Neural cell (in vitro differentiated cells): Measurements from ENCODE around the gene MRPL24. TPM values are rescaled to one million over a fixed set of nuclear protein-coding genes. Genes with fewer than 3 reads are reported as not detected.

Experiments
- H2AFZ ChIP-seq: fragments of 200-600, 300-800 bp; sonication (generic), shearing (Covaris generic); 2 replicates; pipeline ENCODE4 v1.6.0; 2014; ENCODE audit warnings: low read depth, mild to moderate bottlenecking, antibody characterized with exemption, low read length, moderate library complexity
- H3F3A ChIP-seq: fragments of 200-600 bp; shearing (Covaris generic); 2 replicates; pipeline ENCODE4 v1.6.1; 2016; ENCODE audit warnings: mild to moderate bottlenecking, moderate library complexity, mixed read lengths, antibody characterized with exemption, low read length; ENCODE audit not compliant: insufficient read depth, poor library complexity, severe bottlenecking
- H3K27ac ChIP-seq: fragments of 200-600, 300-800 bp; sonication (generic), shearing (Covaris generic); 2 replicates; pipeline ENCODE4 v1.5.1; 2014; ENCODE audit warnings: mild to moderate bottlenecking, low read length, moderate library complexity
- H3K27me3 ChIP-seq: fragments of 300-800, 200-600 bp; sonication (generic), shearing (Covaris generic); 2 replicates; pipeline ENCODE4 v1.6.0; 2014; ENCODE audit warnings: mild to moderate bottlenecking, low read depth, low read length, moderate library complexity; ENCODE audit not compliant: insufficient read depth
- H3K36me3 ChIP-seq: fragments of 300-800, 200-600 bp; sonication (generic), shearing (Covaris generic); 2 replicates; pipeline ENCODE4 v1.5.1; 2014; ENCODE audit warnings: mild to moderate bottlenecking, antibody characterized with exemption, low read length, moderate library complexity; ENCODE audit not compliant: insufficient read depth
- H3K4me2 ChIP-seq: fragments of 300-800, 200-600 bp; sonication (generic), shearing (Covaris generic); 2 replicates; pipeline ENCODE4 v1.6.0; 2014; ENCODE audit warnings: mild to moderate bottlenecking, low read length
- H3K4me3 ChIP-seq: fragments of 300-800, 200-600 bp; sonication (generic), shearing (Covaris generic); 2 replicates; pipeline ENCODE4 v1.5.1; 2014; ENCODE audit warnings: mild to moderate bottlenecking, low read length, moderate library complexity
- H3K79me2 ChIP-seq: fragments of 200-600 bp; shearing (Covaris generic); replicated peaks from 2 replicates; pipeline ENCODE4 v1.6.0; 2014; ENCODE audit warnings: mild to moderate bottlenecking, low read length, moderate library complexity; ENCODE audit not compliant: insufficient read depth
- H3K9ac ChIP-seq: fragments of 300-800, 200-600 bp; sonication (generic), shearing (Covaris generic); 2 replicates; pipeline ENCODE4 v1.6.1; 2016; ENCODE audit warnings: mild to moderate bottlenecking, low read length, mixed read lengths
- H3K9me2 ChIP-seq: fragments of 200-600 bp; shearing (Covaris generic); 2 replicates; pipeline ENCODE4 v1.6.1; 2016; ENCODE audit warnings: mild to moderate bottlenecking, low read length, mixed read lengths; ENCODE audit not compliant: insufficient read depth
- H3K9me3 ChIP-seq: fragments of 200-600, 300-800 bp; sonication (generic), shearing (Covaris generic); 2 replicates; pipeline ENCODE4 v1.6.1; 2016; ENCODE audit warnings: mild to moderate bottlenecking, mixed run types, low read length, moderate library complexity, mixed read lengths
- H4K20me1 ChIP-seq: fragments of 200-600 bp; shearing (Covaris generic); 2 replicates; pipeline ENCODE4 v1.6.1; 2016; ENCODE audit warnings: mild to moderate bottlenecking, mixed run types; ENCODE audit not compliant: insufficient read depth
- EP300 ChIP-seq: fragments of 450-650 bp; conservative IDR thresholded peaks from 2 replicates; pipeline ENCODE4 v1.6.1; 2014; ENCODE audit warnings: antibody characterized with exemption, mild to moderate bottlenecking, moderate library complexity; ENCODE audit not compliant: poor library complexity, severe bottlenecking
- EZH2 ChIP-seq: fragments of 200-600, 300-800 bp; shearing (Covaris generic), sonication (generic); IDR thresholded peaks from 2 replicates; pipeline ENCODE4 v1.6.1; 2014; ENCODE audit warnings: antibody characterized with exemption, low read length, borderline replicate concordance, mild to moderate bottlenecking; ENCODE audit not compliant: insufficient read depth, poor library complexity, severe bottlenecking
- MXI1 ChIP-seq: fragments of 450-650 bp; conservative IDR thresholded peaks from 2 replicates; pipeline ENCODE4 v1.6.1; 2014; ENCODE audit warnings: antibody characterized with exemption, mild to moderate bottlenecking; ENCODE audit not compliant: poor library complexity, severe bottlenecking
- POLR2AphosphoS5 ChIP-seq: IDR thresholded peaks from 2 replicates; pipeline ENCODE4 v1.6.1; 2012
- RAD21 ChIP-seq: fragments of 450-650 bp; conservative IDR thresholded peaks from 2 replicates; pipeline ENCODE4 v1.6.1; 2014; ENCODE audit warnings: antibody characterized with exemption, mild to moderate bottlenecking, moderate library complexity
- SMC3 ChIP-seq: fragments of 450-650 bp; conservative IDR thresholded peaks from 2 replicates; pipeline ENCODE4 v1.6.1; 2014; ENCODE audit warnings: antibody characterized with exemption, mild to moderate bottlenecking, moderate library complexity; ENCODE audit not compliant: poor library complexity
- TAF1 ChIP-seq: IDR thresholded peaks from 2 replicates; pipeline ENCODE4 v1.6.1; 2012; ENCODE audit warnings: low read depth
- polyA plus RNA-seq: library from polyadenylated mRNA; depleted of rRNA; stranded (reverse); fragments of >200 nt; gene quantifications from 2 replicates; pipeline ENCODE4 v1.2.3, GENCODE V29; 2014
- TF ChIP-seq, protein P1 (sequence below): fragments of 450-650 bp; IDR thresholded peaks from 2 replicates; pipeline ENCODE4 v1.5.1; 2014; ENCODE audit warnings: antibody characterized with exemption, mild to moderate bottlenecking, moderate library complexity; ENCODE audit not compliant: poor library complexity, severe bottlenecking
- TF ChIP-seq, protein P2 (sequence below): IDR thresholded peaks from 2 replicates; pipeline ENCODE4 v1.6.1; 2012; ENCODE audit warnings: borderline replicate concordance

The MRPL24 gene
- polyA plus RNA-seq, 1 donor from 2014 or later, result 56.5 TPM

DNA sequence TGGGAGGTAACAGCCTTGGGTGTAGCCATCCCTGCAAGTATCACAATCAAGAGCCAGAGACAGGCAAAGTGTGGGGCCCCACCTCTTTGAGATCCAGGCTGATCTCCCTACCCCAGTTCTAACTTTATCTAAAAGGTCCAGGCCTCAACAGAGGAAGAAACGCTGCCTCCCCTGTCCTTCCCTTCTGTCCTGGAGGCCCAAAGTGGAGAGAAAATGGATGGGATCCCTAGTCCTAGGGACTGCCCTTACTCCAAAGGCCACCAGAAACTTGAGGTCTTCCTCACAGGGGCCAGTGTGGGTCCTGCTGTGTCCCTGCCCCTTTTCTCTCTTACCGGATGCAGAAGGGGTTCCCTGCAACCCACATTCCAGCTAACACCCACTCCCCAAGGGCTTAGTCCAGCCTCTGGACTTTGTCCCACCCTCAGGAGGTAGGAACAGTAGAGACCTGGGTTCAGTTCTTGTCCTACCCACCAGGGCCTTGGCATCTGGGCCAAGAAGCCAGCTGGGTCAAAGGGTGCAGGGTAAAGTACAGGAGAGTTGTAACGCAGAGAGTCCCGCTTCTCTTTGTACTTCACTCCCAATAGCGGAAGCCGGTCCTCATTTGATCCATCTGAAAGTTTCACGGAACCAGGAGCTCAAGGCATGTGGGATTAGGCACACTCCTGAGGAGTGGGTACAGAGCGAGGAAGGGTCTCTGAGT is 8.7 kb upstream of the MRPL24 start:
- Histone ChIP-seq H3K27ac (no peak overlapping the region), H3K9me3 (no peaks in the 10 kb centered on the region), H3F3A (no peaks in the 10 kb centered on the region), H3K9me2 (no peaks in the 10 kb centered on the region), H2AFZ (no peak overlapping the region), H3K4me2 (no peak overlapping the region), H3K36me3 (no peaks in the 10 kb centered on the region), H3K79me2 (peaks cover 77% of the 10 kb centered on the region), H3K27me3 (no peaks in the 10 kb centered on the region), H3K4me3 (peak overlapping the region; percentile 89), H3K9ac (peak overlapping the region; percentile 94), H4K20me1 (no peaks in the 10 kb centered on the region)
- TF ChIP-seq, protein P1, sequence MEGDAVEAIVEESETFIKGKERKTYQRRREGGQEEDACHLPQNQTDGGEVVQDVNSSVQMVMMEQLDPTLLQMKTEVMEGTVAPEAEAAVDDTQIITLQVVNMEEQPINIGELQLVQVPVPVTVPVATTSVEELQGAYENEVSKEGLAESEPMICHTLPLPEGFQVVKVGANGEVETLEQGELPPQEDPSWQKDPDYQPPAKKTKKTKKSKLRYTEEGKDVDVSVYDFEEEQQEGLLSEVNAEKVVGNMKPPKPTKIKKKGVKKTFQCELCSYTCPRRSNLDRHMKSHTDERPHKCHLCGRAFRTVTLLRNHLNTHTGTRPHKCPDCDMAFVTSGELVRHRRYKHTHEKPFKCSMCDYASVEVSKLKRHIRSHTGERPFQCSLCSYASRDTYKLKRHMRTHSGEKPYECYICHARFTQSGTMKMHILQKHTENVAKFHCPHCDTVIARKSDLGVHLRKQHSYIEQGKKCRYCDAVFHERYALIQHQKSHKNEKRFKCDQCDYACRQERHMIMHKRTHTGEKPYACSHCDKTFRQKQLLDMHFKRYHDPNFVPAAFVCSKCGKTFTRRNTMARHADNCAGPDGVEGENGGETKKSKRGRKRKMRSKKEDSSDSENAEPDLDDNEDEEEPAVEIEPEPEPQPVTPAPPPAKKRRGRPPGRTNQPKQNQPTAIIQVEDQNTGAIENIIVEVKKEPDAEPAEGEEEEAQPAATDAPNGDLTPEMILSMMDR, result no peak
- TF ChIP-seq EZH2 (no peak), SMC3 (no peak), RAD21 (no peak), POLR2AphosphoS5 (no peak), TAF1 (no peak), MXI1 (no peak), EP300 (no peak)
- TF ChIP-seq, protein P2, sequence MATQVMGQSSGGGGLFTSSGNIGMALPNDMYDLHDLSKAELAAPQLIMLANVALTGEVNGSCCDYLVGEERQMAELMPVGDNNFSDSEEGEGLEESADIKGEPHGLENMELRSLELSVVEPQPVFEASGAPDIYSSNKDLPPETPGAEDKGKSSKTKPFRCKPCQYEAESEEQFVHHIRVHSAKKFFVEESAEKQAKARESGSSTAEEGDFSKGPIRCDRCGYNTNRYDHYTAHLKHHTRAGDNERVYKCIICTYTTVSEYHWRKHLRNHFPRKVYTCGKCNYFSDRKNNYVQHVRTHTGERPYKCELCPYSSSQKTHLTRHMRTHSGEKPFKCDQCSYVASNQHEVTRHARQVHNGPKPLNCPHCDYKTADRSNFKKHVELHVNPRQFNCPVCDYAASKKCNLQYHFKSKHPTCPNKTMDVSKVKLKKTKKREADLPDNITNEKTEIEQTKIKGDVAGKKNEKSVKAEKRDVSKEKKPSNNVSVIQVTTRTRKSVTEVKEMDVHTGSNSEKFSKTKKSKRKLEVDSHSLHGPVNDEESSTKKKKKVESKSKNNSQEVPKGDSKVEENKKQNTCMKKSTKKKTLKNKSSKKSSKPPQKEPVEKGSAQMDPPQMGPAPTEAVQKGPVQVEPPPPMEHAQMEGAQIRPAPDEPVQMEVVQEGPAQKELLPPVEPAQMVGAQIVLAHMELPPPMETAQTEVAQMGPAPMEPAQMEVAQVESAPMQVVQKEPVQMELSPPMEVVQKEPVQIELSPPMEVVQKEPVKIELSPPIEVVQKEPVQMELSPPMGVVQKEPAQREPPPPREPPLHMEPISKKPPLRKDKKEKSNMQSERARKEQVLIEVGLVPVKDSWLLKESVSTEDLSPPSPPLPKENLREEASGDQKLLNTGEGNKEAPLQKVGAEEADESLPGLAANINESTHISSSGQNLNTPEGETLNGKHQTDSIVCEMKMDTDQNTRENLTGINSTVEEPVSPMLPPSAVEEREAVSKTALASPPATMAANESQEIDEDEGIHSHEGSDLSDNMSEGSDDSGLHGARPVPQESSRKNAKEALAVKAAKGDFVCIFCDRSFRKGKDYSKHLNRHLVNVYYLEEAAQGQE, result no peak

DNA sequence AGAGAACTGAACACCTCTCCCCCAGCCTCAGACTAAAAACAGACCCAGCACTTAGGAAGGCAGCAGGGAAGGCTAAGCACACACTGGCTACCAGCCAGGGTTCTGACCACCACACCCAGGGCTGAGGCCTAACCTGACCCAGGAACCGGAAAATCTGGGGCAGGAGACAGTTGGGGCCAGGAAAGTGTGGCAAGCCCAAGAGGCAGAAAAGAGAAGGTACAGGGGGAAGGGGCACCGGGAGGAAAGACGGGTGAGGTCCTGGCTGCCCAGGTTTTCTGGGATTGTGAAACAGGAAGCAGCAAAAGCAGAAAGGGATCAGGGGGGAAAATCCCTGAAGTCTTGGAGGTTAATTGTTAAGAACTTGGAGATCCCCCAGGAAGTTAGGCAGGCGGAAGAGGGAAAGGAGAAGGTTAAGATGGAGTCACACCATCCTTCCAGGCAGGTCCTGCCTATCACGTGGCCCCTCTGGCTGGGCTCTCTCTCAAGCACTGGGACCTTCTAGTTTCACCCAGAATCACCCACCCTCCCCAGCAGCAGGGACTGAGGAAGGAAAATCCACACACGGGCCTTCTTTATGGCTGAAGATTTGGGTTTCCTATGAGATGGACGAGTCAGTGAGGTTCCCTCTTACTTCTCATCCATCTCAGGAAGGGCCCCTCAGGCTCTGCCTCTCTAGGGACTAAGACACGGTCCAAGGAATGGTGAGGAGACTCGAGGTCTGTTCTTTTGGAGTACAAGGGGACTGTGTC is 8.0 kb upstream of the MRPL24 start:
- TF ChIP-seq EZH2 (no peak), TAF1 (no peak), RAD21 (no peak), SMC3 (no peak), MXI1 (no peak), POLR2AphosphoS5 (no peak), EP300 (no peak)
- TF ChIP-seq, protein P1, result no peak
- TF ChIP-seq, protein P2, result no peak

More for the DNA sequence above, 8.0 kb upstream of the MRPL24 start:
- no peaks in the 10 kb centered on the region for H3K36me3 ChIP-seq
- no peak overlapping the region for H3K4me2 ChIP-seq
- H4K20me1 ChIP-seq, result no peaks in the 10 kb centered on the region
- peaks cover 77% of the 10 kb centered on the region for H3K79me2 ChIP-seq
- no peaks in the 10 kb centered on the region for H3F3A ChIP-seq
- peak overlapping the region; percentile 93 for H3K27ac ChIP-seq
- H3K27me3 ChIP-seq, result no peaks in the 10 kb centered on the region
- H3K9me3 ChIP-seq, result no peaks in the 10 kb centered on the region
- no peak overlapping the region for H3K9ac ChIP-seq
- H2AFZ ChIP-seq, result no peak overlapping the region
- H3K9me2 ChIP-seq, result no peaks in the 10 kb centered on the region
- peak overlapping the region; percentile 89 for H3K4me3 ChIP-seq
